Measurements from ENCODE around the gene NUP133.
A peak's percentile ranks its signal among the peaks of the same experiment; 100 is the strongest.

Gene NUP133

DNA sequence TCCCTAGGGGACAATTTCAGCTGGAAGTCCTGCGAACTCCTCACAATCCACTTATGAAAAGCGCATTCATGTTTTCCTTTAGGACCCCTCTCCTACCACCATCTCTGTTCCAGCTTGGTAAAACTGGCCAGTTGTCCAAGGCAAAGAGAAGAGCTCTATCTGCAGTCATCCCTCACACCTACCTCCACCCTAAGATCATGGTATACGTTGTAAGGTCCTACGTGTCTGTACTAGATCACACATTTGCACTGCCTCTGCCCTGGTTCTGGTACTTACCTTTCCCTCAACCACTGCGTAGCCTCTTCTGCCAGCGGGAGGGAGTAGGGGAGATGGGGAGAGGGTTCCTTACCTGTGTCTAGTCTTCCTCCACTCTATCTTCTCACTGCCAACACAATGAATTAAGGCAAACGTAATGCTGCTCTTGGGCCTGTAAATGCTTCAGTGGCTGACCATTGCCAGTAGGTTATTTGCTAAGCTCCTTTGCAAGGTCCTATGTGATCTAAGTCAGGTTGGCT is 739 bp upstream of the NUP133 start:
- Histone ChIP-seq H3K4me3 (peak overlapping the region; percentile 96), H3K27ac (peak overlapping the region; percentile 92 to 98)
- TF ChIP-seq, protein P1, sequence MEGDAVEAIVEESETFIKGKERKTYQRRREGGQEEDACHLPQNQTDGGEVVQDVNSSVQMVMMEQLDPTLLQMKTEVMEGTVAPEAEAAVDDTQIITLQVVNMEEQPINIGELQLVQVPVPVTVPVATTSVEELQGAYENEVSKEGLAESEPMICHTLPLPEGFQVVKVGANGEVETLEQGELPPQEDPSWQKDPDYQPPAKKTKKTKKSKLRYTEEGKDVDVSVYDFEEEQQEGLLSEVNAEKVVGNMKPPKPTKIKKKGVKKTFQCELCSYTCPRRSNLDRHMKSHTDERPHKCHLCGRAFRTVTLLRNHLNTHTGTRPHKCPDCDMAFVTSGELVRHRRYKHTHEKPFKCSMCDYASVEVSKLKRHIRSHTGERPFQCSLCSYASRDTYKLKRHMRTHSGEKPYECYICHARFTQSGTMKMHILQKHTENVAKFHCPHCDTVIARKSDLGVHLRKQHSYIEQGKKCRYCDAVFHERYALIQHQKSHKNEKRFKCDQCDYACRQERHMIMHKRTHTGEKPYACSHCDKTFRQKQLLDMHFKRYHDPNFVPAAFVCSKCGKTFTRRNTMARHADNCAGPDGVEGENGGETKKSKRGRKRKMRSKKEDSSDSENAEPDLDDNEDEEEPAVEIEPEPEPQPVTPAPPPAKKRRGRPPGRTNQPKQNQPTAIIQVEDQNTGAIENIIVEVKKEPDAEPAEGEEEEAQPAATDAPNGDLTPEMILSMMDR (IDR thresholded peaks at IDR 0.05) = no peak
- no peak for DNase-seq (ENCODE audit: low spot score)

DNA sequence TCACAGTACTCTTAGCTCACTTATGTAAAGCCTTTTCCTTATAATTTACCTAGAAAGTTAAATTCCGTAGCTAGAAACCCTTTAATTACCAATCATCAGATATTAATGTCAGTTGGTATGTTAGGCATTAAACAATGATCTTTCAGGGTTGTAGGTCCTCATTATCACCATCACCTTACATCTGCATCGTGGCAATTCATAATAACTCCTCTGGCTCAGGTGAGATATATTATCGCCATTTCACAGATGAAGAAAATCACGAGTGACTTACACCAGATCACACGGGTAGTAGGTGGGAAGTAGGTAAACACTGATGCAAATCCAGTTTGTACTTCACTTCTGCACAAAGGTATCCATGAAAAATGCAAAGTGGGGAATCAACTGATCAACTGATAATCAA is 639 bp downstream of the NUP133 start:
- TF ChIP-seq, protein P1 (IDR thresholded peaks at IDR 0.05) = no peak
- DNase-seq (ENCODE audit: low spot score) = no peak
- Histone ChIP-seq H3K4me3 (peak overlapping the region; percentile 96), H3K27ac (peak overlapping the region; percentile 92 to 98)

DNA sequence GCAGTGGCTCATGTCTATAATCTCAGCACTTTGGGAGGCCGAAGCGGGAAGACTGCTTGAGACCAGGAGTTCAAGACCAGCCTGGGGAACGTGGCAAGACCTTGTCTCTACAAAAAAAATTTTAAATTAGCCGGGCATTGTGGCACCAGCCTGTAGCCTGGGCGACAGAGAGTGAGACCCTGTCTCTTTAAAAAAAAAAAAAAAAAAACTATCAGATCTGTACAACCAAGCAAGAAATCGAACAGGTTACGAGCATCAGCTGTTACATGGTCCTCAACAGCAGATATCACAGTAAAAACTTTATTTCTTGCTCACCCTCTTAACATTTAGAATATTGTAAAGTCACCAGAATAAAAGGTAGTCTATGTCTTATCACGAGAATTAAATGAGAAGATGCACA is 1.5 kb downstream of the NUP133 start:
- TF ChIP-seq, protein P1 (IDR thresholded peaks at IDR 0.05) = no peak
- Histone ChIP-seq H3K27ac (no peak overlapping the region), H3K4me3 (no peak overlapping the region)
- no peak for DNase-seq (ENCODE audit: low spot score)

DNA sequence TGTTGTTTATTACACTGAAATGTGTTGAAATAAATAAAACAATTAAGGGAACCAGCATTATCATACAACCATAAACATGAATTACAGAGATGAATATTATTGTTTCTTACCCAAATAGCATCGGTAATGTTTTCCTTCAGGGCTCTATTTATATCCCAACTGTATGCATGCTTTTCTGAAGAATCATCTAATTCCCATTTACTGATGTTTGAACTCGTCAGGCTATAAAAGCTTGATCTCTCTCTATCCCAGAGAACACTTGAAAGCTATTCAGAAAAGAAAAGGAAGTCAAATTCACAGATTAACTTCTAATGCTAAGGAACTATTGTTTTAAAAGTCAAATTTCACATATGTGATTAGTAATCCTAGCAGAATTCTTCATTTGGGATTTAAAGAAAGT is 12.4 kb downstream of the NUP133 start:
- Histone ChIP-seq H3K4me3 (no peak overlapping the region), H3K27ac (no peak overlapping the region)
- TF ChIP-seq, protein P1 (IDR thresholded peaks at IDR 0.05) = no peak
- no peak for DNase-seq (ENCODE audit: low spot score)

DNA sequence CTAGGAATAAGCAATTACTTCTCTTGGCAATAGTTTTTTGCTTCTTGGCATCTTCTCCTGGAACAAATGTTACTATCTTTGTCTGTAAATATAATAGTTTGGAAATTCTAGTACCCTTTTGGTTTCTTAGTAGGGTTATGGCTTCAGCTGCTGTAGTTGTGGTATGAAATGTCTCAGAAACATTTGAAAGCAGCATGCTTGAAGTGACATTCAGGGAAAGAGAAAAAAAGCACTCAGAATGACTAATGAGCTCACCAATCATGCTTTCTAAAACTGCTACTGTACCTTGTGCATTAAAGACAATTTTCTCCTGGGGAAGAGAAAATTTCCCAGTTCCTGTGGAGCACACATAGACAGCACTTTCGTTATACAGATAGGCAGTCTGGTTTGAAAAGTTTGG is 21.0 kb downstream of the NUP133 start:
- TF ChIP-seq, protein P1 (IDR thresholded peaks at IDR 0.05) = no peak
- Histone ChIP-seq H3K27ac (no peak overlapping the region), H3K4me3 (no peak overlapping the region)
- DNase-seq (ENCODE audit: low spot score) = no peak

DNA sequence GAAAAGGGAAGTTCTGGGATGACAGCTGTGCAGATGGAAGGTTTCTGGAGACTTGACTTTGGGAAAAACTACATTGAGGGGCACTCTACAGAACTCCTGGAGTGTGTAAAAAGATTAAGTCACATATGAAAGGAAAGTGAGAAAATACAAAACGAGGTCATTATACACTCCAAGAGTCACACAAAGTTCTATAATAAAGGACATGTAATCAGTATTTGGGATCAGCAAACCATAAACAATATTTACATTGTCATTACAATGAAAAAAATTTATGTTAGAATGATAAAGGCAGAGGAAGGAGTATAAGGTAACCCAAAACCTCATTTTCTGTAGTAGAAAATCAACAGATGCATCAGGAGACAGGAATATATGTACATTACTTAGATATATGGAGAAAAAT is 22.8 kb downstream of the NUP133 start:
- Histone ChIP-seq H3K4me3 (no peak overlapping the region), H3K27ac (no peak overlapping the region)
- TF ChIP-seq, protein P1 (IDR thresholded peaks at IDR 0.05) = no peak
- DNase-seq (ENCODE audit: low spot score) = no peak

DNA sequence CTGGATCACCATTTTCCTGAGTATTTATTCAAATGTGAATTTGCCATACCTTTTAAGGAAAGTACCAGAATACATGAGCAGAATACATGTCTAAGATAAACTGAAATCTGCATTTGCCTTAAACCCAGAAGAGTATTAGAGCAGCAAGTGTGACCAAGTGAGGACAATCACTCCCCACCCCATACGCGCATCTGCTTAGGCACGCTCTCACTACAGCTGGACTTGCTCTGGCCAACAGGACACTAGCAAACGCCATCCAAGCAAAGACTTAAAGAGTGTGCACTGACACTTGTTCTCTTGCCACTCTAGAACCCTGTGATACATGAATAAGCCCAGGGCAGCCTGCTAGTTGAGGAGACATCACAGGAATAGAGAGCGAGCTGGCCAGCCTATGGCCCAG is 25.6 kb downstream of the NUP133 start:
- Histone ChIP-seq H3K4me3 (no peak overlapping the region), H3K27ac (no peak overlapping the region)
- TF ChIP-seq, protein P1 (IDR thresholded peaks at IDR 0.05) = no peak
- DNase-seq (ENCODE audit: low spot score) = no peak
